GM12875 (cell line): ENCODE measurements around the gene ACOX1.

Experiments
- H3K4me3 ChIP-seq: one replicate; pipeline ENCODE4 v1.5.1; 2011; ENCODE audit warnings: low read depth, low read length, control low read depth
- CTCF ChIP-seq: IDR thresholded peaks from 2 replicates; pipeline ENCODE4 v1.5.1; 2011; ENCODE audit warnings: low read depth, mild to moderate bottlenecking, control low read depth, inconsistent platforms, low read length, moderate library complexity, borderline replicate concordance; ENCODE audit not compliant: insufficient read depth

ACOX1 gene

GRCh38 chr17:75917141-75917916 is 61.6 kb downstream of the ACOX1 start:
- no peak for TF ChIP-seq CTCF
- H3K4me3 ChIP-seq, result no peak overlapping the region

- no peak for TF ChIP-seq CTCF
- H3K4me3 ChIP-seq, result no peak overlapping the region
These were observed 63.7 kb downstream of the ACOX1 start for GRCh38 chr17:75915268-75915667.

- TF ChIP-seq CTCF, result no peak
- H3K4me3 ChIP-seq, result no peak overlapping the region
These were observed 64.2 kb downstream of the ACOX1 start for GRCh38 chr17:75914643-75915267.

GRCh38 chr17:75913537-75914210 is 65.3 kb downstream of the ACOX1 start:
- no peak for TF ChIP-seq CTCF
- no peak overlapping the region for H3K4me3 ChIP-seq

- H3K4me3 ChIP-seq, result no peak overlapping the region
- TF ChIP-seq CTCF, result no peak
These were observed 68.3 kb downstream of the ACOX1 start for GRCh38 chr17:75910699-75911098.

- H3K4me3 ChIP-seq, result no peak overlapping the region
- no peak for TF ChIP-seq CTCF
These were observed 69.1 kb downstream of the ACOX1 start for GRCh38 chr17:75909812-75910274.
